ENCODE measurements around the gene CLMP.

- TF ChIP-seq CTCF (IDR thresholded peaks at IDR 0.05) (no peak), EP300 (IDR thresholded peaks at IDR 0.05) (no peak)
Observed at GRCh38 chr11:123145661-123146060, 49.4 kb downstream of the CLMP start.

Data from ovary (tissue), 3 donors.